H9 (cell line): Measurements from ENCODE around the gene TMEM181. TPM values are rescaled to one million over a fixed set of nuclear protein-coding genes. Genes with fewer than 3 reads are reported as not detected.

ENCODE experiments used
- DNase-seq: peaks from one replicate; pipeline ENCODE4 v3.0.0-alpha.2; 2017
- H2AFZ ChIP-seq: one replicate; pipeline ENCODE4 v1.6.1; 2013; ENCODE audit warnings: mild to moderate bottlenecking, low read length, control low read depth, moderate library complexity
- H2AK5ac ChIP-seq: 2 replicates; pipeline ENCODE4 v1.6.1; 2013; ENCODE audit warnings: low read length, control low read depth, mixed read lengths; ENCODE audit not compliant: insufficient read length
- H2BK120ac ChIP-seq: one replicate; pipeline ENCODE4 v1.6.1; 2013; ENCODE audit warnings: low read depth, mild to moderate bottlenecking, low read length, control low read depth, inconsistent platforms; ENCODE audit not compliant: poor library complexity, severe bottlenecking
- H2BK12ac ChIP-seq: 2 replicates; pipeline ENCODE4 v1.6.1; 2013; ENCODE audit warnings: low read length, control low read depth, mixed read lengths, low read depth; ENCODE audit not compliant: insufficient read length
- H2BK15ac ChIP-seq: 2 replicates; pipeline ENCODE4 v1.6.1; 2013; ENCODE audit warnings: low read depth, low read length, control low read depth
- H2BK20ac ChIP-seq: one replicate; pipeline ENCODE4 v1.6.1; 2013; ENCODE audit warnings: low read depth, mild to moderate bottlenecking, low read length, control low read depth, inconsistent platforms; ENCODE audit not compliant: poor library complexity, severe bottlenecking
- H2BK5ac ChIP-seq: 2 replicates; pipeline ENCODE4 v1.6.1; 2013; ENCODE audit warnings: low read length, control low read depth, mixed read lengths; ENCODE audit not compliant: insufficient read length
- H3K14ac ChIP-seq: 2 replicates; pipeline ENCODE4 v1.6.1; 2013; ENCODE audit warnings: low read length, control low read depth; ENCODE audit not compliant: insufficient read depth
- H3K18ac ChIP-seq: 2 replicates; pipeline ENCODE4 v1.6.1; 2013; ENCODE audit warnings: low read depth, mild to moderate bottlenecking, mixed read lengths, low read length, control low read depth; ENCODE audit not compliant: insufficient read length
- H3K23ac ChIP-seq: 2 replicates; pipeline ENCODE4 v1.6.1; 2013; ENCODE audit warnings: low read length, control low read depth, mixed read lengths, low read depth; ENCODE audit not compliant: insufficient read length
- H3K23me2 ChIP-seq: 2 replicates; pipeline ENCODE4 v1.6.1; 2013; ENCODE audit warnings: low read depth, mild to moderate bottlenecking, mixed read lengths, low read length, control low read depth; ENCODE audit not compliant: insufficient read length, poor library complexity, severe bottlenecking
- H3K27ac ChIP-seq: 2 replicates; pipeline ENCODE4 v1.5.1; 2013; ENCODE audit warnings: low read length, control low read depth, mixed read lengths, low read depth; ENCODE audit not compliant: insufficient read length
- H3K27me3 ChIP-seq: 2 replicates; pipeline ENCODE4 v1.6.1; 2013; ENCODE audit warnings: low read length, control low read depth, inconsistent platforms; ENCODE audit not compliant: insufficient read depth
- H3K4ac ChIP-seq: 2 replicates; pipeline ENCODE4 v1.6.1; 2013; ENCODE audit warnings: low read depth, mild to moderate bottlenecking, control low read depth, inconsistent platforms, low read length, moderate library complexity
- H3K4me1 ChIP-seq: 2 replicates; pipeline ENCODE4 v1.6.1; 2013; ENCODE audit warnings: low read length, control low read depth, inconsistent platforms; ENCODE audit not compliant: insufficient read depth
- H3K4me2 ChIP-seq: 2 replicates; pipeline ENCODE4 v1.6.1; 2013; ENCODE audit warnings: low read length, control low read depth, mixed read lengths; ENCODE audit not compliant: insufficient read length, insufficient read depth
- H3K56ac ChIP-seq: 2 replicates; pipeline ENCODE4 v1.6.1; 2013; ENCODE audit warnings: low read depth, mild to moderate bottlenecking, mixed read lengths, low read length, control low read depth; ENCODE audit not compliant: insufficient read length
- H3K79me1 ChIP-seq: 2 replicates; pipeline ENCODE4 v1.6.1; 2013; ENCODE audit warnings: low read depth, mild to moderate bottlenecking, moderate library complexity, low read length, control low read depth, inconsistent platforms; ENCODE audit not compliant: insufficient read depth, poor library complexity, severe bottlenecking
- H3K79me2 ChIP-seq: 2 replicates; pipeline ENCODE4 v1.6.1; 2013; ENCODE audit warnings: low read length, control low read depth, inconsistent platforms; ENCODE audit not compliant: insufficient read depth
- H3K9ac ChIP-seq: 2 replicates; pipeline ENCODE4 v1.6.1; 2013; ENCODE audit warnings: low read length, control low read depth, mixed read lengths; ENCODE audit not compliant: insufficient read length; ENCODE audit errors: extremely low read depth
- H3K9me3 ChIP-seq: one replicate; pipeline ENCODE4 v1.6.1; 2013; ENCODE audit warnings: low read depth, low read length, inconsistent platforms; ENCODE audit not compliant: control insufficient read depth
- H3T11ph ChIP-seq: one replicate; pipeline ENCODE4 v1.6.1; 2013; ENCODE audit warnings: mild to moderate bottlenecking, low read length, control low read depth, inconsistent platforms
- H4K20me1 ChIP-seq: one replicate; pipeline ENCODE4 v1.6.1; 2013; ENCODE audit not compliant: control insufficient read depth, insufficient read length, insufficient read depth
- H4K5ac ChIP-seq: 2 replicates; pipeline ENCODE4 v1.6.1; 2013; ENCODE audit warnings: low read depth, mild to moderate bottlenecking, mixed read lengths, low read length, control low read depth; ENCODE audit not compliant: insufficient read length
- H4K8ac ChIP-seq: replicated peaks from 2 replicates; pipeline ENCODE4 v1.6.1; 2013; ENCODE audit warnings: low read length, control low read depth, mixed read lengths, low read depth; ENCODE audit not compliant: insufficient read length
- H4K91ac ChIP-seq: 2 replicates; pipeline ENCODE4 v1.6.1; 2013; ENCODE audit warnings: low read depth, mild to moderate bottlenecking, moderate library complexity, mixed read lengths, low read length, control low read depth; ENCODE audit not compliant: insufficient read length
- H3K27ac Mint-ChIP-seq, 3 experiments: 2 replicates in 2 of 3; 3 replicates in 1 of 3; pipeline ENCODE4 v1.8.0; 2020 to 2021; ENCODE audit warnings: mixed read lengths in 3 of 3, mild to moderate bottlenecking in 1 of 3, moderate library complexity in 1 of 3
- H3K27me3 Mint-ChIP-seq: 2 replicates; pipeline ENCODE4 v1.8.0; 2021; ENCODE audit warnings: low read depth, mild to moderate bottlenecking, moderate library complexity, mixed read lengths
- H3K36me3 Mint-ChIP-seq, 3 experiments: 2 replicates in 2 of 3; 3 replicates in 1 of 3; pipeline ENCODE4 v1.8.0; 2020 to 2021; ENCODE audit warnings: low read depth in 3 of 3, mixed read lengths in 3 of 3; ENCODE audit not compliant: insufficient read depth in 1 of 3
- H3K4me1 Mint-ChIP-seq, 2 experiments: 2 replicates each; pipeline ENCODE4 v1.8.0; 2020; ENCODE audit warnings: mixed read lengths in 2 of 2
- H3K4me3 Mint-ChIP-seq, 2 experiments: 2 replicates in 1 of 2; 3 replicates in 1 of 2; pipeline ENCODE4 v1.8.0; 2020 to 2021; ENCODE audit warnings: mild to moderate bottlenecking in 2 of 2, mixed read lengths in 2 of 2, moderate library complexity in 1 of 2
- H3K9me3 Mint-ChIP-seq, 2 experiments: 2 replicates in 1 of 2; 3 replicates in 1 of 2; pipeline ENCODE4 v1.8.0; 2020; ENCODE audit warnings: mild to moderate bottlenecking in 2 of 2, mixed read lengths in 2 of 2, moderate library complexity in 1 of 2
- WGBS: extraction: QIAGEN DNeasy Blood & Tissue Kit; methylation state at CpG from one replicate; pipeline ENCODE4 v1.1.7; 2013; ENCODE audit warnings: missing lambda C conversion rate, low lambda C conversion rate, mixed read lengths; ENCODE audit not compliant: insufficient read length; ENCODE audit errors: extremely low coverage; 5-methylcytosine and 5-hydroxymethylcytosine counted together
- total RNA-seq: library from RNA; stranded (reverse); gene quantifications from 2 replicates; pipeline ENCODE4 v1.2.1, GENCODE V29; 2021
- TF ChIP-seq, protein P1 (sequence below): fragments of 200-600 bp; sonication (generic); conservative IDR thresholded peaks from 3 replicates; pipeline ENCODE4 v1.8.0; 2021; ENCODE audit warnings: antibody characterized with exemption, mild to moderate bottlenecking

The TMEM181 gene
- total RNA-seq, 1 experiment from 2014 or later = 24.4 TPM

DNA sequence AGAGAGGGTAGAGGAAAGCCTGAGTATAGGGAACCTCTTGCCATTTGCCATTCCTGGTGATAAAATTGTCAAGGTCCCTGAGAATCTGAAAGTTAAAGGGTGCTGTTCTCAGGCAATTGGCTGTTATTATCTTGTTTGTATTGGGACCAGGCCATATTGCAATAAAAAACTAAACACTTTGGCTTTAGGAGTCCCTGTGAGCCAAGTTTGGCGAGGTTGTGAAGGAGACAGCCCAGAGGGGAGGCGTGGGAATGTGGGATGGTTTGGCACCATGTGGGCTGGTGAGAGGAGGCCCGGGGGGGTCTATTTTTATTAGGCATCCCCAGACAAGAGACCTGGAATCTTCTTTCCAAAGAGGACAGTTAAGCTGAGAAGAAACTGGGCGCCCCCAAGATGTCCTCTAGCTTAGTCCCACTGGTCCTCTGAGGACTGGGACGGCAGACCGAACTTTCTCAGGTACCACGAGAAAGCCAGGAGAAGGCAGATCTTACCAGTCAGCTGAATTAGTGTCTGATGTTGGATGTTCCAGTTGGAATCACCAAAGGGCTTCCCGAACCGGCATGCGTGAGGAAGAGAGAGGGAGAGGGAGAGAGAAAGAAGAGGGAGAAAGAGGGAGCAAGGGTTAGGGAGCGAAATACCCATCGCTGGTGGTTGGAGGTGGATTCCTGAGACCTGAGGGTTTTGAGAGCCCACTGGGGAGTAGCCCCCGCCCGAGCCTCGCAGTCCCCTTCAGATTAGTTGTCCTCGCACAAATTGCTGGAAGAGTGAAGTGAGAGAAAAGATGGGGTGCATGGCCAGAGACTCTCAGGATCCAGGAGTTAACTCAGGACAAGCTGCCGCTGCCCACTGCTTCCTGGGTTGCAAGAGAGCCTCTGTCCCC lies 60.3 kb downstream of the TMEM181 start:
- Histone ChIP-seq H3K9me3 (no peaks in the 10 kb centered on the region), H3K79me2 (no peaks in the 10 kb centered on the region), H3K27ac (no peak overlapping the region), H3K4me2 (no peak overlapping the region), H3T11ph (no peak overlapping the region), H2AK5ac (no peak overlapping the region), H3K4ac (no peak overlapping the region), H3K9ac (no peak overlapping the region), H3K23me2 (no peaks in the 10 kb centered on the region), H2BK120ac (no peak overlapping the region), H4K91ac (no peak overlapping the region), H4K5ac (no peak overlapping the region), H2BK15ac (no peak overlapping the region), H2BK20ac (no peak overlapping the region), H3K14ac (no peak overlapping the region), H3K56ac (no peak overlapping the region), H3K4me1 (no peaks in the 10 kb centered on the region), H2AFZ (no peak overlapping the region), H4K8ac (no peak overlapping the region), H3K23ac (no peak overlapping the region), H3K79me1 (no peaks in the 10 kb centered on the region), H4K20me1 (no peaks in the 10 kb centered on the region), H3K18ac (no peak overlapping the region), H2BK5ac (no peak overlapping the region), H2BK12ac (no peak overlapping the region), H3K27me3 (no peaks in the 10 kb centered on the region)
- WGBS = no CpG with 5 or more reads among the region's 17 CpGs
- no peak overlapping the region for H3K4me3 Mint-ChIP-seq
- TF ChIP-seq, protein P1, sequence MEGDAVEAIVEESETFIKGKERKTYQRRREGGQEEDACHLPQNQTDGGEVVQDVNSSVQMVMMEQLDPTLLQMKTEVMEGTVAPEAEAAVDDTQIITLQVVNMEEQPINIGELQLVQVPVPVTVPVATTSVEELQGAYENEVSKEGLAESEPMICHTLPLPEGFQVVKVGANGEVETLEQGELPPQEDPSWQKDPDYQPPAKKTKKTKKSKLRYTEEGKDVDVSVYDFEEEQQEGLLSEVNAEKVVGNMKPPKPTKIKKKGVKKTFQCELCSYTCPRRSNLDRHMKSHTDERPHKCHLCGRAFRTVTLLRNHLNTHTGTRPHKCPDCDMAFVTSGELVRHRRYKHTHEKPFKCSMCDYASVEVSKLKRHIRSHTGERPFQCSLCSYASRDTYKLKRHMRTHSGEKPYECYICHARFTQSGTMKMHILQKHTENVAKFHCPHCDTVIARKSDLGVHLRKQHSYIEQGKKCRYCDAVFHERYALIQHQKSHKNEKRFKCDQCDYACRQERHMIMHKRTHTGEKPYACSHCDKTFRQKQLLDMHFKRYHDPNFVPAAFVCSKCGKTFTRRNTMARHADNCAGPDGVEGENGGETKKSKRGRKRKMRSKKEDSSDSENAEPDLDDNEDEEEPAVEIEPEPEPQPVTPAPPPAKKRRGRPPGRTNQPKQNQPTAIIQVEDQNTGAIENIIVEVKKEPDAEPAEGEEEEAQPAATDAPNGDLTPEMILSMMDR = no peak
- peaks cover 18 to 71% (median 52%) of the 10 kb centered on the region in 3 experiments for H3K36me3 Mint-ChIP-seq
- H3K27me3 Mint-ChIP-seq = no peaks in the 10 kb centered on the region
- H3K9me3 Mint-ChIP-seq = 0 out of 5 replicates have a peak, but pooled peaks cover 0 to 1% of the 10 kb centered on the region in 2 experiments
- no peak for DNase-seq
- H3K4me1 Mint-ChIP-seq = no peaks in the 10 kb centered on the region; a peak in 2 of 4 replicates
- peak overlapping the region; percentile 19 to 40 (median 23); a peak in 2 of 7 replicates for H3K27ac Mint-ChIP-seq
